Cardiac muscle cell (in vitro differentiated cells and primary cell): ENCODE results near the gene NPAS3. TPM values are rescaled to one million over a fixed set of nuclear protein-coding genes. Genes with fewer than 3 reads are reported as not detected.

ENCODE experiments used
- DNase-seq, 2 donors: peaks; one replicate each; pipeline versions ENCODE4 v3.0.0 to v3.0.0-alpha.2; 2010 to 2017; ENCODE audit warnings: low read depth in 1 of 2, low spot score in 1 of 2
- H3K27ac ChIP-seq: fragments of 200-600 bp; sonication (generic); 2 replicates; pipeline ENCODE4 v1.5.1; 2016
- H3K27me3 ChIP-seq: fragments of 200-600 bp; sonication (generic); 2 replicates; pipeline ENCODE4 v1.6.0; 2016; ENCODE audit warnings: control low read depth
- H3K36me3 ChIP-seq: fragments of 200-600 bp; sonication (generic); 2 replicates; pipeline ENCODE4 v1.5.1; 2016; ENCODE audit warnings: control low read depth
- H3K4me1 ChIP-seq: fragments of 200-600 bp; sonication (generic); 2 replicates; pipeline ENCODE4 v1.8.1; 2017; ENCODE audit warnings: low read depth, mild to moderate bottlenecking, mixed run types
- H3K4me3 ChIP-seq: fragments of 200-600 bp; sonication (generic); 2 replicates; pipeline ENCODE4 v1.5.1; 2016; ENCODE audit warnings: mild to moderate bottlenecking
- H3K9me3 ChIP-seq: fragments of 200-600 bp; sonication (generic); 2 replicates; pipeline ENCODE4 v1.5.1; 2017; ENCODE audit warnings: low read depth, mild to moderate bottlenecking, control low read depth
- CTCF ChIP-seq: IDR thresholded peaks from 2 replicates; pipeline ENCODE4 v1.5.1; 2012; ENCODE audit warnings: low read depth, mild to moderate bottlenecking, low read length
- polyA plus RNA-seq: library from polyadenylated mRNA; unstranded; fragments of >200 nt; fragmentation: Nextera tagmentation; extraction: Ambion mirVana; gene quantifications from 2 replicates; pipeline ENCODE4 v1.2.1, GENCODE V29; 2016
- total RNA-seq: library from RNA; depleted of rRNA; stranded (reverse); fragments of >200 nt; gene quantifications from 2 replicates; pipeline ENCODE4 v1.2.3, GENCODE V29; 2016

NPAS3 gene
- total and polyA plus RNA-seq, 2 experiments from 2014 or later = 0.18 TPM

DNA sequence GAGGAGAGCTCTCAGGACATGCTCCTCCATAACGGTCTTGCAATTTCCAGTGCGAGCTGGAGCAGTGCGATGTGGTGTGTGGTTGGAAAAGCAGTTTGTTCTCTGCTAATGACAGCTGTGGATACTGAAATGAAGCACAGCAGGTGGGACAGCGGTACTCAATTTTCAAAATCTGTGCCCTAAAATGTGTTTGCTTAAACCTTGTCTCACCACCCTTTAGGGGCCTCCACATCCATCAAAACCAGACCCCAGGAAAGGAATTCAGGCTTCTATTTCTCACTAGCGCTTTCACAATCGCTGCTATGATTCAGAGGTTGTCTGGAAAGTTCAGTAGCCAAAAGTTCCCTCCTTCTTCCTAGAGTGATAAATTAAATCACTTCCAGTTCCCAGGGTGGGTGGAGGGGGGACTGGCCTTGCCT lies 571.4 kb downstream of the NPAS3 start:
- Histone ChIP-seq H3K4me3 (no peak overlapping the region), H3K27ac (no peak overlapping the region), H3K27me3 (peaks cover 8% of the 10 kb centered on the region), H3K4me1 (peaks cover 5% of the 10 kb centered on the region), H3K36me3 (no peaks in the 10 kb centered on the region), H3K9me3 (no peaks in the 10 kb centered on the region)
- no peak for TF ChIP-seq CTCF
- DNase-seq = peak in 1 of 2 donors; percentile 85

GRCh38 chr14:33510991-33511390 lies 572.3 kb downstream of the NPAS3 start:
- H3K27me3 ChIP-seq = peaks cover 11% of the 10 kb centered on the region
- no peak overlapping the region for H3K27ac ChIP-seq
- H3K9me3 ChIP-seq = no peaks in the 10 kb centered on the region
- H3K36me3 ChIP-seq = no peaks in the 10 kb centered on the region
- DNase-seq = no peak
- no peak for TF ChIP-seq CTCF
- H3K4me1 ChIP-seq = peaks cover 5% of the 10 kb centered on the region
- H3K4me3 ChIP-seq = no peak overlapping the region

DNA sequence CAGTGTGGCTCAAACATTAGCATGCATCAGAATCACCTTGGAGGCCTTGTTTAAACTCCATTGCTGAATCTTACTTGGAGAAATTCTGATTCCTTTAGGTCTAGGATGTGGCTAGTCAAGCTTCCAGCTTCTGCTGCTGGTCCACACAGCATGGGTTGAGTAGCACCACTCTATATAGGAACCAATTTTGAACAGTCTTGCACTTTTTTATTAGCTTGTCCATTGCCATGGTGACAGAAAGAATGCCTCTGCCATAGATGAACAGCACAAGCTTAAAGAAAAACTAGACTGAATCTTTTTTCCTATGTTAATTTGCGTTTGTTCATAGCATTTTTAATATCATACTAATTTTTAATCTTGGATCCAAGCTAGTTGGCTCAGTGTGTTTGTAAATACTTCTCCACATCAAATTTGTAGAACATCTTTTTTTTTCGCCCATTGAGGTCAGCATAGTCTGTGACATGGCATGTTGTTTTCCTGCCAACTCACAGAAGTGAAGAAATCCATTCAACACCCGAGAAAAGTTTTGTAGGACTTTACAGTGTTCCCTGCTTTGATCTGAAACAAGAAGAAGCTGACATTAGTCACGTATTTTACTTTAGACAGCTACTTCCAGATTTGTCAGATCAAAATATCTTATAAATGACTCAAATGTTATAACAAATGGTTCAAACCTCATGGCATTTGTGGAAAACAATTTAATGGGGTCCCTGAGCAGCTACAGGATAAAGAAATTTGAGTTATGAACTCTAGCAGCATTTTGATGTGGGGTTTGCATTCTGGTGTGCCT lies 573.4 kb downstream of the NPAS3 start:
- H3K4me3 ChIP-seq = no peak overlapping the region
- peak in 1 of 2 donors; percentile 89 for DNase-seq
- no peak for TF ChIP-seq CTCF

DNA sequence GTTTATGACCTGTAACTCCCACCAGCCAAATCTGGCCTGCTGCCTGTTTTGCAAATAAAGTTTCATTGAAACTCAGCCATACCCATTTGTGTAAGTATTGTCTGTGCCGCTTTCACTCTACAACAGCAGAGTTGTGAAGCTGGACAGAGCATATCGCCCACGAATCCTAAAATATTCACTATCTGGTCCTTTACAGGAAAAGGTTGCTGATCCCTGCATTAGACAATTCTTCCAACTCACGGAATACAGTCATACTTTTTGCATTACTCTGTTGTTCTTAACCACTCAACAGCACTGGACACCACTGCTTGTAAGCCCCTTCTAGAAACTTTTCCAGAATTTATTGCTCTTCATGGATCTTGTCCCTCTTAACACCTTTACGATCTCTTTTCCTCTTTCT lies 576.8 kb downstream of the NPAS3 start:
- no peak overlapping the region for H3K27ac ChIP-seq
- no peaks in the 10 kb centered on the region for H3K36me3 ChIP-seq
- no peak overlapping the region for H3K4me3 ChIP-seq
- TF ChIP-seq CTCF = no peak
- H3K27me3 ChIP-seq = peaks cover 11% of the 10 kb centered on the region
- peak in 1 of 2 donors; percentile 7 for DNase-seq
- no peaks in the 10 kb centered on the region for H3K9me3 ChIP-seq
- peaks cover 5% of the 10 kb centered on the region for H3K4me1 ChIP-seq

More for the DNA sequence above, 573.4 kb downstream of the NPAS3 start:
- Histone ChIP-seq H3K9me3 (no peaks in the 10 kb centered on the region), H3K36me3 (no peaks in the 10 kb centered on the region), H3K27me3 (peaks cover 11% of the 10 kb centered on the region), H3K27ac (no peak overlapping the region), H3K4me1 (peaks cover 5% of the 10 kb centered on the region)

DNA sequence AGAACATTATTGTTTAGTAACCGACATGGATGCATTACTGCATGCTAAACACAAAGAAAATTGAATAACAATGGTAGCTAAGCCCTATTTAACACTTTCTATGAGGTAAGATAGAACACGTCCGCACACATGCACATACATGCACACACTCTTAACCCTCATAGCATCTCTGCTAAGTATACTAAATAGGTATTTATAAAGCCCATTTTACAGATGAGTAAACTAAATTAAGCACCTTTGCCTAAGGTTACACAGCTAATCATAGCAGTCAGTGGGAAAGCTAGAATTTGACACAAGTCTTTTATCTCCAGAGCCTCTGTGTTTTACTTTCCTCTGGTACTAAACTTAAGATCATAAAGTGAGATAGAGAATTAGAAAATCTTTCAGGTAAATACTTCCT lies 577.2 kb downstream of the NPAS3 start:
- DNase-seq = no peak
- no peak overlapping the region for H3K27ac ChIP-seq
- TF ChIP-seq CTCF = no peak

More for the DNA sequence above, 577.2 kb downstream of the NPAS3 start:
- H3K9me3 ChIP-seq = no peaks in the 10 kb centered on the region
- H3K36me3 ChIP-seq = no peaks in the 10 kb centered on the region
- no peak overlapping the region for H3K4me3 ChIP-seq
- peaks cover 11% of the 10 kb centered on the region for H3K27me3 ChIP-seq
- peaks cover 5% of the 10 kb centered on the region for H3K4me1 ChIP-seq
